GM21423 (cell line): ENCODE results near the gene FAM234B.

ENCODE experiments used
- ATAC-seq: cut with Tn5 transposase; IDR thresholded peaks from one replicate; pipeline ENCODE4 v1.9.1; 2021; ENCODE audit warnings: mild to moderate bottlenecking, moderate library complexity; ENCODE audit not compliant: unreplicated experiment

Gene FAM234B

DNA sequence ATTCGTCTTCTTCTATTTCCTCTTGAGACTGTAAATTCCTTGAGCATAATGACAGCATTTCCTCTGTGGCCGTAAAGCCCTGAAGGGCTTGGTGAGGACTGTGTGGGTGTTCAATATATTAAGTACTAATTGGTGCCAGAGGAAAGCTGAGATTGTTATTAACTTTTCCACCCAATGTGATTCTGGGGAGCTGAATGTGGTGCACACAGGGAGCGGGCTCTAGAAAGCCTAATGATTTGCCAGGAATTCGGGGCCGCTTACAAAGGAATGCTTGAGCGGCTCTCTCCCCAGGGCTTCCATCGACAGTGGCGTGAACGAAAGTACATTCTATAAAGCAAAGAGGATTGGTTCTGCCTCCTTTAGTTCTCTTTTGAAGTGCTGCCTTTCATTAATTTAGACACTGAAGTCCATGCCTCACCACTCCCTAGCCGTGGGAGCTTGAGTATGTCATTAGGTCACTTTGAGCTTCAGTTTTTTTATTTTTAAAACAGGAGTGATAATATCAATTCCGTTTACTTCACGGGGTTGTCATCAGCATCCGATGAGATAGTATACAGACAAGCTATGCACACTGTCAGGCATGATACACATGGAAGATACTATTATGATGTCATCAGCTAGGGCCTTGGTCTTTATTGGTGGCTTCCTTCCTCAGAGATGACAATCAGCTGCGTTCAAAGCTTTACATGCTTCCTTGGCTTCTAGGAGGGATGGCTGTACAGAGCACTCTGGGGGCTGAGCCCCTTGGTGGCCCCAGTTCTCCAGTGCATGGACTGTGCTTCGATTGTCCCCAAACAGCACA is 70.3 kb downstream of the FAM234B start:
- ATAC-seq, result no peak

- no peak for ATAC-seq
Measured at GRCh38 chr12:13116259-13116658, 72.1 kb downstream of the FAM234B start.

- no peak for ATAC-seq
Measured at GRCh38 chr12:13117029-13117428, 72.8 kb downstream of the FAM234B start.

DNA sequence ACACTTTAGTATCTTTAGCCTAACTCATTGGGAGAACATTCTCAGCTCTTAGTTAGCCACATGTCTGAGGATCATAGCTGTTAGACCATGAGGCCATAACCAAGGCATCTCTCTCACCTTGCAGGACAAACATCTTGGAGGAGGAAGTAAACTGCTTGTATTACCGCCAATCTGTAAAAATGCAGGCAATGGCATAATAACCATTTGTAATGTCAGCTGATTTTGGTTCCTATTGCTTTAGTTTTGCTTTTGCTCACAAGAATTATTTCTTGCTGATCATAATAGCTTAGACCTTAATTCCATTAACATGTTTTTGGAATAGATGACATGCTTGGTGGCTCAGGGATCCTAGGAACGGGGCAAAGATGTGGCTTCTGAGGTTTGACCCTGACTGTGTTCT is 75.6 kb downstream of the FAM234B start:
- ATAC-seq, result no peak

- no peak for ATAC-seq
Measured at GRCh38 chr12:13120413-13120812, 76.2 kb downstream of the FAM234B start.

DNA sequence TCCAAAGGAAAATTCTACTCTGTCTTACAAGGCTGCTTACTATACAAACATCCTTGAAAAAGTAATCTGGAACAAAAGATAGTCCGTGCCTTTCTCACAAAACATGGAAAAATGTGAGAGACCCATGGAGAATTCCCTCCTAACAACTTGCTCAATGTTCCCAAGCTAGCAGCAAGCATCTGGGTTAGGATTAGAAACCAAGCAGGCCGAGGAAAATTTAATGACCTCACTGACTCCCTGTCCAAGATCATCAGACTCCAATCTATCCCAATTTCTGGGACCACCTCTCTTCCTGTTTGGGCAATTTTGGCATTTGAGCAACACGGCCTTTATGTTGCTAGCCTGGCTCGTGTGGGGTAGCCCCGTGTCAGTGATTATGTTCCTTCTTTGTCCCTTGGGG is 77.4 kb downstream of the FAM234B start:
- ATAC-seq, result no peak

- ATAC-seq, result no peak
Measured at GRCh38 chr12:13124656-13125505, 80.7 kb downstream of the FAM234B start.

DNA sequence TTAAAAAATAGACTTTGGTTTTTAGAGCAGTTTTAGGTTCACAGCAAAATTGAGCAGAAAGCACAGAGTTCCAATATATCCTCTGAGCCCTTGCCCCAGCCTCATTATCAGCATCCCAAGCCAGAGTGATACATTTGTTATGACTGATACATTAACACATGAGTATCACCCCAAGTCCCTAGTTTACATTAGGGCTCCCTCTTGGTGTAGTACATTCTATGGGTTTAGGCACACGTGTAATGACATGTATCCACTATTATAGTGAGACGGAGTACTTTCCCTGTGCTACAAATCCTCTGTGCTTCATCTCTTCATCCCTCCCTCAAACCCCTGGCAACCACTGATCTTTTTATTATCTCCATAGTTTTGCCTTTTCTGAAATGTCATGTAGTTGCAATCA is 81.8 kb downstream of the FAM234B start:
- ATAC-seq, result no peak

DNA sequence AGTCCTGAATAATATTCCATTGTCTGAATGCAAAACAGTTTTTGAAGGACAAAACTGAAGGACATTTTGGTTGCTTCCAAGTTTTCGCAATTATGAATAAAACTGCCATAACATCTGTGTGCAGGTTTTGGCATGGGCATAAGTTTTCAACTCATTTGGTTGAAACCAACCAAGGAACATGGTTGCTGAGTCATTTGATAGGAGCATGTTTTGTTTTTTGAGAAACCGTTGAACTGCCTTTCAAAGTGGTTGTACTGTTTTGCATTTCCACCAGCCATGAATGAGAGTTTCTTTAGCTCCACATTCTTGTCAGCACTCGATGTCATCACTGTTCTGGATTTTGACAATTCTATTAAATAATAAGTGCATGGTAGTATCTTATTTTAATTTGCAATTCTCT is 82.3 kb downstream of the FAM234B start:
- ATAC-seq, result no peak

DNA sequence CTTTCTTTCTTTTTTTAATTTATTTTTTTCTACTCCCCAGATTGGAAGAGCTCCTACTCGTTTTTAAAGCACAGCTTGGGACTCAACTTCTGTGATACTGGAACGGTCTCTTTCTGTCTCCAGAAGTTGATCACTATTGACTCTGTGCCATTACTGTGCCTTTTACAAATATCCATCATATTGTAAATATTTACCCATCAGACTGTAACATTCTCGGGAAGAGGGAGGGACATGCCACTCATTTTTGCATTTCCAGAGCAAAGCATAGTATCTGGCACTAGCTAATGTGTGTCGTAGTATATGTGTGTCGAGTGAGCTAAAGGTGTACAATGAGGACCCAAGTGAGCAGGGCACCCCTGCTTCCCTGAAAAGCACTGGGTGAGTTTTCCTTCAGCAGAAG is 83.3 kb downstream of the FAM234B start:
- no peak for ATAC-seq

- no peak for ATAC-seq
Measured at GRCh38 chr12:13128291-13128965, 84.2 kb downstream of the FAM234B start.

GRCh38 chr12:13130981-13131380 is 86.8 kb downstream of the FAM234B start:
- no peak for ATAC-seq
